Endothelial cell (in vitro differentiated cells): ENCODE measurements around the gene SETSIP. TPM values are rescaled to one million over a fixed set of nuclear protein-coding genes. Genes with fewer than 3 reads are reported as not detected.
A peak's percentile ranks its signal among the peaks of the same experiment; 100 is the strongest.

Experiments
- DNase-seq: peaks from one replicate; pipeline ENCODE4 v3.0.0; 2021; ENCODE audit warnings: low spot score
- H3K27ac Mint-ChIP-seq: one replicate; pipeline ENCODE4 v1.8.0; 2021; ENCODE audit warnings: mixed read lengths, inconsistent platforms; ENCODE audit not compliant: unreplicated experiment
- H3K27me3 Mint-ChIP-seq: one replicate; pipeline ENCODE4 v1.8.0; 2021; ENCODE audit warnings: mild to moderate bottlenecking, moderate library complexity, mixed read lengths, inconsistent platforms; ENCODE audit not compliant: unreplicated experiment
- H3K36me3 Mint-ChIP-seq: one replicate; pipeline ENCODE4 v1.8.0; 2021; ENCODE audit warnings: mild to moderate bottlenecking, low read depth, mixed read lengths, inconsistent platforms; ENCODE audit not compliant: unreplicated experiment
- H3K4me1 Mint-ChIP-seq: one replicate; pipeline ENCODE4 v1.8.0; 2021; ENCODE audit warnings: mild to moderate bottlenecking, mixed read lengths, inconsistent platforms; ENCODE audit not compliant: unreplicated experiment
- H3K4me3 Mint-ChIP-seq: one replicate; pipeline ENCODE4 v1.8.0; 2021; ENCODE audit warnings: mild to moderate bottlenecking, mixed read lengths, inconsistent platforms; ENCODE audit not compliant: unreplicated experiment
- H3K9me3 Mint-ChIP-seq: one replicate; pipeline ENCODE4 v1.8.0; 2021; ENCODE audit warnings: mixed read lengths, inconsistent platforms; ENCODE audit not compliant: unreplicated experiment
- total RNA-seq: library from RNA; stranded (reverse); fragmentation: NEBNext Ultra II Directional; extraction: Animal tissue kit (Norgen Biotek cat#: 25700); gene quantifications from one replicate; pipeline ENCODE4 v1.2.1, GENCODE V29; 2021; ENCODE audit not compliant: unreplicated experiment
- TF ChIP-seq, protein P1 (sequence below): fragments of 200-600 bp; sonication (generic); IDR thresholded peaks from one replicate; pipeline ENCODE4 v1.5.0; 2021; ENCODE audit warnings: antibody characterized with exemption; ENCODE audit not compliant: unreplicated experiment

SETSIP gene
- total RNA-seq, 1 donor from 2014 or later = 0.31 TPM

DNA sequence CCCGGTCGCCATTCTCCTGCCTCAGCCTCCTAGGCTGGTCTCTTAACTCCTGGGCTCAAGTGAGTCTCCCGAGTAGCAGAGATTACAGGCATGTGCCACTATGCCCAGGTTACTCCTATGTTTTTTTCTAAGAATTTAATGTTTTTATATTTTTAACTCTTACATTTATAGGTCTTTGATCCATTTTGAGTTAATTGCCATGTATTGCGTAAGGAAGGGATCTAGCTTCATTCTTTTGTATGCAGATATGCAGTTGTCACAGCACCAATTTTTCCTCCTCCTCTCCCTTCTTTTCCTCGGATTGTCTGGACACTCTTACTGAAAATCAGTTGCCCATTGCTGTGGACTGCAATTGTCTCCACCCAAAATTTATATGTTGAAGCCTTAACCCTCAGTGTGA lies 16.4 kb upstream of the SETSIP start:
- H3K4me3 Mint-ChIP-seq = no peak overlapping the region
- peaks cover 13% of the 10 kb centered on the region for H3K4me1 Mint-ChIP-seq
- TF ChIP-seq, protein P1, sequence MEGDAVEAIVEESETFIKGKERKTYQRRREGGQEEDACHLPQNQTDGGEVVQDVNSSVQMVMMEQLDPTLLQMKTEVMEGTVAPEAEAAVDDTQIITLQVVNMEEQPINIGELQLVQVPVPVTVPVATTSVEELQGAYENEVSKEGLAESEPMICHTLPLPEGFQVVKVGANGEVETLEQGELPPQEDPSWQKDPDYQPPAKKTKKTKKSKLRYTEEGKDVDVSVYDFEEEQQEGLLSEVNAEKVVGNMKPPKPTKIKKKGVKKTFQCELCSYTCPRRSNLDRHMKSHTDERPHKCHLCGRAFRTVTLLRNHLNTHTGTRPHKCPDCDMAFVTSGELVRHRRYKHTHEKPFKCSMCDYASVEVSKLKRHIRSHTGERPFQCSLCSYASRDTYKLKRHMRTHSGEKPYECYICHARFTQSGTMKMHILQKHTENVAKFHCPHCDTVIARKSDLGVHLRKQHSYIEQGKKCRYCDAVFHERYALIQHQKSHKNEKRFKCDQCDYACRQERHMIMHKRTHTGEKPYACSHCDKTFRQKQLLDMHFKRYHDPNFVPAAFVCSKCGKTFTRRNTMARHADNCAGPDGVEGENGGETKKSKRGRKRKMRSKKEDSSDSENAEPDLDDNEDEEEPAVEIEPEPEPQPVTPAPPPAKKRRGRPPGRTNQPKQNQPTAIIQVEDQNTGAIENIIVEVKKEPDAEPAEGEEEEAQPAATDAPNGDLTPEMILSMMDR = no peak
- no peak for DNase-seq
- H3K27ac Mint-ChIP-seq = no peak overlapping the region
- no peaks in the 10 kb centered on the region for H3K9me3 Mint-ChIP-seq
- H3K36me3 Mint-ChIP-seq = no peaks in the 10 kb centered on the region
- H3K27me3 Mint-ChIP-seq = peaks cover 3% of the 10 kb centered on the region

DNA sequence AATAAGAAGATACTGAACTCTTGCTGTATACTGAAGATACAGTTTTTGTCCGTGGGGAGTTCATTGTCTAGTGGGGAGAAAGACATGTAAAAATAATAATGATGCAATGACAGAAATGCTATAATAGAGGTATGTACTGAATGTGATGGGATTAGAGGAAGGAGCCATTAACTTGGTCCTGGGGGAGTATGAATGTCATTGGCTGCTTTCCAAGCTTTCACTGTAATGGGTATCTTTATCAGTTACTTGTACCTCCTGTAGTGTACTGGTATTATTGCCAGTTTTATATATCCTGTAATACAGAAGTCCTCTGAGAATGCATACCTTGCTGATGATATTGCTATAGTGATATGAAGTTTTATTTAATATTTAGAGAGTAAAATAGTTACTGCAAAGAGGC lies 12.3 kb upstream of the SETSIP start:
- Mint-ChIP-seq H3K4me3 (no peak overlapping the region), H3K27me3 (peaks cover 3% of the 10 kb centered on the region), H3K27ac (no peak overlapping the region), H3K9me3 (peaks cover 13% of the 10 kb centered on the region), H3K4me1 (no peaks in the 10 kb centered on the region), H3K36me3 (peaks cover 12% of the 10 kb centered on the region)
- TF ChIP-seq, protein P1 = no peak
- DNase-seq = no peak

- TF ChIP-seq, protein P1 = no peak
- Mint-ChIP-seq H3K4me1 (no peaks in the 10 kb centered on the region), H3K9me3 (peaks cover 13% of the 10 kb centered on the region), H3K27me3 (no peaks in the 10 kb centered on the region), H3K4me3 (peak overlapping the region; percentile 25), H3K27ac (no peak overlapping the region), H3K36me3 (peaks cover 12% of the 10 kb centered on the region)
- DNase-seq = no peak
Measured at GRCh38 chr1:92085727-92086126, 10.5 kb upstream of the SETSIP start.

GRCh38 chr1:92084651-92085050 lies 9.4 kb upstream of the SETSIP start:
- Mint-ChIP-seq H3K4me1 (peaks cover 3% of the 10 kb centered on the region), H3K4me3 (no peak overlapping the region), H3K27ac (no peak overlapping the region), H3K27me3 (no peaks in the 10 kb centered on the region), H3K36me3 (peaks cover 12% of the 10 kb centered on the region), H3K9me3 (peaks cover 13% of the 10 kb centered on the region)
- no peak for DNase-seq
- TF ChIP-seq, protein P1 = no peak

DNA sequence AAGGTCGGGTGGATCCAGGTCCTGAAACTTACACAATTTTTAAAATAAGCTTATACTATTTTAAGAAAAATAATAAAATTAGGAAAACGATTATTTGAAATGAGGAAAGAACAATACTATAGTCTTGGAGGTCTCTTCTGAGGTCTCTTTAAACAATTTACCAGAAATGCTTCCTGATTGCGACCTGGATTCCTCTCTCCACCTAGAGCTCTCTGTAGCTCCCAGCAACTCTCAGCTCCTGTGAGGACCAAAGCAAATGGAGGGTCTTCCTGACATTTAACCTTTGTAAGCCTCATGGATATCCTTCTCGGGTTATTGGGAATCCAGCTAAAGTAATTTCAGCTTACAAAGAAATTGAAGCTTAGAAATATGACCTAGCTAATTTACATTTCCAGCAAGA lies 5.8 kb upstream of the SETSIP start:
- Mint-ChIP-seq H3K27ac (no peak overlapping the region), H3K27me3 (no peaks in the 10 kb centered on the region), H3K36me3 (peaks cover 12% of the 10 kb centered on the region), H3K9me3 (peaks cover 13% of the 10 kb centered on the region), H3K4me3 (peak overlapping the region; percentile 98), H3K4me1 (peaks cover 3% of the 10 kb centered on the region)
- TF ChIP-seq, protein P1 = no peak
- DNase-seq = no peak
